Heart left ventricle (tissue), 13 donors: ENCODE measurements around the gene TRIM9.

Experiments used
- POLR2A ChIP-seq, 2 donors: fragments of 450-650 bp; IDR thresholded peaks; one replicate each; pipeline ENCODE4 v1.6.1; 2017; ENCODE audit warnings: antibody characterized with exemption in 2 of 2, mild to moderate bottlenecking in 2 of 2, moderate library complexity in 2 of 2
- TF ChIP-seq, protein P1 (sequence below), 12 donors: fragments of 200-600 bp; sonication (generic) in 4 of 12; IDR thresholded peaks; one replicate each; pipeline versions ENCODE4 v1.5.0 to v1.8.0; 2018 to 2022; ENCODE audit warnings: antibody characterized with exemption in 12 of 12, mild to moderate bottlenecking in 5 of 12
- donor health status: ischemic (EF 13 %, LVEDD 7.1; RV severe dilation, severe dysfunction).
- donor health status: DM: no; HTN: yes; CAD: no.
- donor health status: DM: no; HTN: no; CAD: no.
- donor health status: ischemic (EF 25% LVEDD 6.9; RV normal size, moderate dysfunction).
- donor health status: ischemic (EF 25% LVEDD 5.7; RV mildly dilated, moderate dysfunction).
- donor health status: ischemic (EF 35%, LVEDD 5.7; RV mildly dilated, moderate dysfunction).
- donor health status: nonischemic (EF 11% LVEDD 7.7; RV severe dilation, severe dysfunction).
- donor health status: DM: yes; HTN: yes; CAD: no.
- donor health status: PGD.
- donor health status: ischemic (EF 29% LVEDD 5.4; RV normal size, mild dysfunction).
- donor health status: nonischemic (EF 23%, LVEDD 6.1; RV moderate dilation, normal function).

DNA sequence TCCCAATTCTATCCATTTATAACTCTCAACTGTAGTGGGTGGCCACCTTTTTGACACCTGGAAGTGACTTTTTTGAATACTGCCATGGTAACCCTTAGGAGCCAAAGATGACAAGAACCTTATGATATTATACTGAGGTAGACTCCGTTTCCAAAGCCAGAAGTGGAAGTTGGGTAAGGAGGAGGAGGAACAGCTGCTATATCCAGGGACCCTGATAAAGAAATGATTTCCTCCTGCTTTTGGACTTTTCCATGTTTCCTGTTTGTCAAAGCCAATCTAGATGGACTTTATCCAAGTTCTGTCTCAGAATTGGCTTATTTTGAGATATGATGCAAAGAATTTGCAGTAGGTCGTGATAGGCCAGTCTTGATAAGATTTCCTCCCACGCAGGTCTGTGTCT, 14.3 kb downstream of the TRIM9 start:
- TF ChIP-seq, protein P1, sequence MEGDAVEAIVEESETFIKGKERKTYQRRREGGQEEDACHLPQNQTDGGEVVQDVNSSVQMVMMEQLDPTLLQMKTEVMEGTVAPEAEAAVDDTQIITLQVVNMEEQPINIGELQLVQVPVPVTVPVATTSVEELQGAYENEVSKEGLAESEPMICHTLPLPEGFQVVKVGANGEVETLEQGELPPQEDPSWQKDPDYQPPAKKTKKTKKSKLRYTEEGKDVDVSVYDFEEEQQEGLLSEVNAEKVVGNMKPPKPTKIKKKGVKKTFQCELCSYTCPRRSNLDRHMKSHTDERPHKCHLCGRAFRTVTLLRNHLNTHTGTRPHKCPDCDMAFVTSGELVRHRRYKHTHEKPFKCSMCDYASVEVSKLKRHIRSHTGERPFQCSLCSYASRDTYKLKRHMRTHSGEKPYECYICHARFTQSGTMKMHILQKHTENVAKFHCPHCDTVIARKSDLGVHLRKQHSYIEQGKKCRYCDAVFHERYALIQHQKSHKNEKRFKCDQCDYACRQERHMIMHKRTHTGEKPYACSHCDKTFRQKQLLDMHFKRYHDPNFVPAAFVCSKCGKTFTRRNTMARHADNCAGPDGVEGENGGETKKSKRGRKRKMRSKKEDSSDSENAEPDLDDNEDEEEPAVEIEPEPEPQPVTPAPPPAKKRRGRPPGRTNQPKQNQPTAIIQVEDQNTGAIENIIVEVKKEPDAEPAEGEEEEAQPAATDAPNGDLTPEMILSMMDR (IDR thresholded peaks at IDR 0.05): no peak
- TF ChIP-seq POLR2A (IDR thresholded peaks at IDR 0.05): no peak
